ENCODE measurements around the gene ANGPTL1.

ANGPTL1 gene

GRCh38 chr1:178899402-178899801 is 28.5 kb upstream of the ANGPTL1 start:
- Histone ChIP-seq H2AFZ (ENCODE audit: low read length) (no peak overlapping the region), H3K4me1 (ENCODE audit: insufficient read depth, low read length, severe bottlenecking) (no peaks in the 10 kb centered on the region), H3K4me2 (ENCODE audit: low read length) (no peak overlapping the region), H3K4me3 (ENCODE audit: low read depth, low read length, poor library complexity, severe bottlenecking) (no peak overlapping the region), H3K27ac (ENCODE audit: low read depth, low read length, poor library complexity, severe bottlenecking) (no peak overlapping the region), H3K36me3 (ENCODE audit: insufficient read depth, low read length) (peaks cover 89% of the 10 kb centered on the region), H3K27me3 (ENCODE audit: insufficient read depth, low read length) (no peaks in the 10 kb centered on the region), H3K9me2 (ENCODE audit: low read depth, low read length) (no peaks in the 10 kb centered on the region), H3K9ac (ENCODE audit: low read length) (no peak overlapping the region), H4K20me1 (ENCODE audit: insufficient read depth, low read length) (no peaks in the 10 kb centered on the region), H3K79me2 (ENCODE audit: insufficient read depth, low read length) (no peaks in the 10 kb centered on the region), H3F3A (ENCODE audit: insufficient read depth, low read length) (no peaks in the 10 kb centered on the region), H3K9me3 (ENCODE audit: low read length) (no peaks in the 10 kb centered on the region)
- no peak for TF ChIP-seq CTCF (IDR thresholded peaks at IDR 0.05; ENCODE audit: low read length)

- H3F3A ChIP-seq (ENCODE audit: insufficient read depth, low read length) = no peaks in the 10 kb centered on the region
- H2AFZ ChIP-seq (ENCODE audit: low read length) = no peak overlapping the region
- no peak overlapping the region for H3K4me3 ChIP-seq (ENCODE audit: low read depth, low read length, poor library complexity, severe bottlenecking)
- H3K4me1 ChIP-seq (ENCODE audit: insufficient read depth, low read length, severe bottlenecking) = no peaks in the 10 kb centered on the region
- no peaks in the 10 kb centered on the region for H4K20me1 ChIP-seq (ENCODE audit: insufficient read depth, low read length)
- no peak overlapping the region for H3K9ac ChIP-seq (ENCODE audit: low read length)
- peaks cover 89% of the 10 kb centered on the region for H3K36me3 ChIP-seq (ENCODE audit: insufficient read depth, low read length)
- no peak overlapping the region for H3K4me2 ChIP-seq (ENCODE audit: low read length)
- no peaks in the 10 kb centered on the region for H3K27me3 ChIP-seq (ENCODE audit: insufficient read depth, low read length)
- no peak for TF ChIP-seq CTCF (IDR thresholded peaks at IDR 0.05; ENCODE audit: low read length)
- H3K79me2 ChIP-seq (ENCODE audit: insufficient read depth, low read length) = no peaks in the 10 kb centered on the region
- H3K27ac ChIP-seq (ENCODE audit: low read depth, low read length, poor library complexity, severe bottlenecking) = no peak overlapping the region
- no peaks in the 10 kb centered on the region for H3K9me2 ChIP-seq (ENCODE audit: low read depth, low read length)
- H3K9me3 ChIP-seq (ENCODE audit: low read length) = no peaks in the 10 kb centered on the region
Measured at GRCh38 chr1:178898401-178898800, 27.5 kb upstream of the ANGPTL1 start.

GRCh38 chr1:178895928-178896327 is 25.1 kb upstream of the ANGPTL1 start:
- H3K27ac ChIP-seq (ENCODE audit: low read depth, low read length, poor library complexity, severe bottlenecking) = no peak overlapping the region
- H3K9me3 ChIP-seq (ENCODE audit: low read length) = no peaks in the 10 kb centered on the region
- no peak overlapping the region for H3K9ac ChIP-seq (ENCODE audit: low read length)
- H3K4me2 ChIP-seq (ENCODE audit: low read length) = no peak overlapping the region
- H3K27me3 ChIP-seq (ENCODE audit: insufficient read depth, low read length) = no peaks in the 10 kb centered on the region
- H2AFZ ChIP-seq (ENCODE audit: low read length) = no peak overlapping the region
- H4K20me1 ChIP-seq (ENCODE audit: insufficient read depth, low read length) = no peaks in the 10 kb centered on the region
- H3K9me2 ChIP-seq (ENCODE audit: low read depth, low read length) = no peaks in the 10 kb centered on the region
- TF ChIP-seq CTCF (IDR thresholded peaks at IDR 0.05; ENCODE audit: low read length) = no peak
- no peak for TF ChIP-seq EZH2 (IDR thresholded peaks at IDR 0.05; ENCODE audit: borderline replicate concordance, low read length)
- H3K4me1 ChIP-seq (ENCODE audit: insufficient read depth, low read length, severe bottlenecking) = no peaks in the 10 kb centered on the region
- no peaks in the 10 kb centered on the region for H3K79me2 ChIP-seq (ENCODE audit: insufficient read depth, low read length)
- H3F3A ChIP-seq (ENCODE audit: insufficient read depth, low read length) = no peaks in the 10 kb centered on the region; the same call in 1 of the 2 replicates
- H3K4me3 ChIP-seq (ENCODE audit: low read depth, low read length, poor library complexity, severe bottlenecking) = no peak overlapping the region
- peaks cover 89% of the 10 kb centered on the region for H3K36me3 ChIP-seq (ENCODE audit: insufficient read depth, low read length)
